Measurements from ENCODE around the gene HACD1. TPM values are rescaled to one million over a fixed set of nuclear protein-coding genes. Genes with fewer than 3 reads are reported as not detected.
"Not testable (repeated sequence)": the region's sequence is repeated elsewhere in the genome, so short reads cannot be mapped to it uniquely, and the experiment has no call there.

The HACD1 gene
- total RNA-seq, 3 donors from 2014 or later, result 2.8 to 33.8 (median 6.3) TPM

DNA sequence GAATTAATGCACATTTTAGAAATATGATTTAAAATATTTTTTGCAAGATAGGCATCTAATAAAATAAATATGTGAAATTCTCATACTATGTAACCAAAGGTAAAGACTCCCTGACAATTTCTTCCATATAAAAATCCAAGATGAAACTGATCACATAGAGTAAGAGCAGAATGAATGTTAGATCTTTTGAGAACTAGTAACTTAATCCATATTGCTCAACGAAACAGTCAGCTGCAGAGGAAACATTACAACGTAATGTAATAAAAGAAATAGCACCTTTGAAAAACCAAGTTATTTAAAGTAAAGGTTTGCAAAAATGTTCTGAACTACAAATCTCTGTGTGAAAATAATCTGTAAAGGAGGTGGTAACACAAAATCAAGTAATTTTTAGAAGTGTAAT, 28.8 kb downstream of the HACD1 start:
- TF ChIP-seq, protein P1, sequence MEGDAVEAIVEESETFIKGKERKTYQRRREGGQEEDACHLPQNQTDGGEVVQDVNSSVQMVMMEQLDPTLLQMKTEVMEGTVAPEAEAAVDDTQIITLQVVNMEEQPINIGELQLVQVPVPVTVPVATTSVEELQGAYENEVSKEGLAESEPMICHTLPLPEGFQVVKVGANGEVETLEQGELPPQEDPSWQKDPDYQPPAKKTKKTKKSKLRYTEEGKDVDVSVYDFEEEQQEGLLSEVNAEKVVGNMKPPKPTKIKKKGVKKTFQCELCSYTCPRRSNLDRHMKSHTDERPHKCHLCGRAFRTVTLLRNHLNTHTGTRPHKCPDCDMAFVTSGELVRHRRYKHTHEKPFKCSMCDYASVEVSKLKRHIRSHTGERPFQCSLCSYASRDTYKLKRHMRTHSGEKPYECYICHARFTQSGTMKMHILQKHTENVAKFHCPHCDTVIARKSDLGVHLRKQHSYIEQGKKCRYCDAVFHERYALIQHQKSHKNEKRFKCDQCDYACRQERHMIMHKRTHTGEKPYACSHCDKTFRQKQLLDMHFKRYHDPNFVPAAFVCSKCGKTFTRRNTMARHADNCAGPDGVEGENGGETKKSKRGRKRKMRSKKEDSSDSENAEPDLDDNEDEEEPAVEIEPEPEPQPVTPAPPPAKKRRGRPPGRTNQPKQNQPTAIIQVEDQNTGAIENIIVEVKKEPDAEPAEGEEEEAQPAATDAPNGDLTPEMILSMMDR (IDR thresholded peaks at IDR 0.05), result no peak
- H3K36me3 ChIP-seq (ENCODE audit: low read depth), result no peaks in the 10 kb centered on the region
- no peaks in the 10 kb centered on the region for H3K9me3 ChIP-seq
- H3K4me1 ChIP-seq (ENCODE audit: low read depth), result no peaks in the 10 kb centered on the region
- intact Hi-C loops (cut with DNase I, micrococcal nuclease), result no loop called here
- ATAC-seq (no peak), DNase-seq (no peak)
- no peak overlapping the region for H3K4me3 ChIP-seq

DNA sequence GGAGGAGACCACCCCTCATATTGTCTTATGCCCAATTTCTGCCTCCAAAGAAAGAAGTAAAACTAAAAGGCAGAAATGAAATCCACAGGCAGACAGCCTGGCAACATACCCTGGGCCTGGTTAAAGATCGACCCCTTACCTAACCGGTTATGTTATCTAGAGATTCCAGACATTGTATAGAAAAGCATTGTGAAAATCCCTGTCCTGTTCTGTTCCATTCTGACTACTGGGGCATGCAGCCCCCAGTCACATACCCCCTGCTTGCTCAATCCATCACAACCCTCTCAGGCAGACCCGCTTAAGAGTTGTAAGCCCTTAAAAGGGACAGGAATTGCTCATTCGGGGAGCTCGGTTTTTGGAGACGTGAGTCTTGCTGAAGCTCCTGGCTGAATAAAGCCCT, 29.9 kb downstream of the HACD1 start:
- H3K36me3 ChIP-seq (ENCODE audit: low read depth); DNase-seq; H3K4me1 ChIP-seq (ENCODE audit: low read depth); H3K9me3 ChIP-seq; ATAC-seq; H3K4me3 ChIP-seq; intact Hi-C loops (cut with DNase I, micrococcal nuclease): not testable (repeated sequence)

DNA sequence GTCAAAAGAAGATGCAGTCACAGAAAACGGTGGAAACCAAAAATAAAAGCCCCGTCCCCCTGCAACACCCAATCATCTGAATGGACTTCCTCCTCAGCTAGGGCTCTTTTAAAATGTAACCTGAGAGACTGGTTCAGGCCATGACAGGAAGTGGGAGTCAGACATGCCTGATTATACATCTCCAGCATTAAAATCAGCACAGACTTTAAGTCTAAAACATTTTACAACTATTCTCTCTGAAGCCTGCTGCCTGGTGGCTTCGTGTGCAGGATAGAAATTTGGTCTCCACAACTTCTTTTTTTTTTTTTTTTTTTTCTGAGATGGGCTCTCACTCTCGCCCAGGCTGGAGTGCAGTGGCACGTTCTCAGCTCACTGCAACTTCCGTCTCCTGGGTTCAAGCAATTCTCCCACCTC, 30.3 kb downstream of the HACD1 start:
- DNase-seq (no peak), ATAC-seq (no peak)
- intact Hi-C loops (cut with DNase I, micrococcal nuclease), result no loop called here
- Histone ChIP-seq H3K9me3 (no peaks in the 10 kb centered on the region), H3K4me3 (no peak overlapping the region), H3K36me3 (ENCODE audit: low read depth) (no peaks in the 10 kb centered on the region), H3K4me1 (ENCODE audit: low read depth) (no peaks in the 10 kb centered on the region)
- TF ChIP-seq, protein P1 (IDR thresholded peaks at IDR 0.05), result no peak

DNA sequence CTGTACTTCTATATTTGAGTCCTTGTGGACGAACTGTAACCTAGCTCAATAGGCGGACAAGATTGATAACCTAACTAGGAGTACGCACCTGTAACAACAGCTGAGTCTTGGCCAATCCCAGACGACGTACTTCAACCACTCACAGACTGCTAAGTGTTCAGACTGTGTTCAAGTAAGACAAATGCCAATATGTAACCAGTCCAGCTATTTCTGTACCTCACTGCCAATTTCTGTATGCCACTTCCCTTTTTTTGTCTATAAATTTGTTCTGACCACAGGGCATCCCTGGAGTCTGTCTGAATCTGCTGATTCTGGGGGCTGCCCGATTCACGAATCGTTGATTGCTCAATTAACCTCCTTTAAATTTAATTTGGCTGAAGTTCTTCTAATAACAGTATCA, 32.2 kb downstream of the HACD1 start:
- intact Hi-C loops (cut with DNase I, micrococcal nuclease), result no loop called here
- no peak overlapping the region for H3K4me3 ChIP-seq
- H3K4me1 ChIP-seq (ENCODE audit: low read depth), result no peaks in the 10 kb centered on the region
- TF ChIP-seq, protein P1 (IDR thresholded peaks at IDR 0.05), result no peak
- no peaks in the 10 kb centered on the region for H3K9me3 ChIP-seq
- DNase-seq (no peak), ATAC-seq (no peak)
- H3K36me3 ChIP-seq (ENCODE audit: low read depth), result no peaks in the 10 kb centered on the region

DNA sequence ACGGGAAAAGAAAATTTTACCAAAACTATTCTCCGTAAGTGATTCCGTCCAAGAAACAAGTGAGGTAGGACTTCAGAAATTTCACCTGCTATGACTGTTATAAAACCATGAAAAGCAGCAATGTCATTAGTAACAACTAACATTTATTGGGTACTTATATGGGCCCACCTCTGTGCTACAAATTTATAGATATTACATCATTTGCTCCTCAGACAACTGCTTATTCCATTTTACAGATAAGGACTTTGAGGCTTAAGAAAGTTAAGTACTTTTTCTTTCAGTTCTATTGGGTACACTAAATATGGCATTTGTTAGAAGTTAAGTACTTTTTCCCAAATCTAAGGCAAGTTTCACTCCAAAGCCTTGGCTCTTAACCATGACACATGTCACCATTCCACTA, 36.3 kb downstream of the HACD1 start:
- Histone ChIP-seq H3K9me3 (no peaks in the 10 kb centered on the region), H3K36me3 (ENCODE audit: low read depth) (no peaks in the 10 kb centered on the region), H3K4me3 (no peak overlapping the region), H3K4me1 (ENCODE audit: low read depth) (no peaks in the 10 kb centered on the region)
- DNase-seq, result no peak
- TF ChIP-seq, protein P1 (IDR thresholded peaks at IDR 0.05), result no peak
- intact Hi-C loops (cut with DNase I, micrococcal nuclease), result no loop called here
- ATAC-seq, result no peak

DNA sequence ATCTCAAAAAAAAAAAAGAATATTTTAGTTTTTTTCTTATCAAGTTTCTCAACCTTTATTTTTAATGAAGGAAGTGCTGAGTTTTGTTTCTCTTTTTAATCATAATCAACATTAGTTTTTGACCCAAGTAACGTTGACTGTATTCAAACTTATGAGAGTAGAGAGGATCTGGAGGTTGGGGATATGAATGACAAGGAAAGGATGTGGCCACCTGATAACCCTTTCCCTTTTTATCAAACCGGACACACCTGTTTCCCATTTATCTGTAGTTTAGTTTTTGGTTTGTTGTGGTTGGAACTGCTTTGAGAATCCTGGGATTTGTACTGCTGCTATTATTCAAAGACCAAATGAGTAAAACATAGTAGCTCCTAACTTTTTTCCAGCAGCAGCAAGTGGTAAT, 38.6 kb downstream of the HACD1 start:
- Histone ChIP-seq H3K36me3 (ENCODE audit: low read depth) (no peaks in the 10 kb centered on the region), H3K4me1 (ENCODE audit: low read depth) (no peaks in the 10 kb centered on the region), H3K9me3 (no peaks in the 10 kb centered on the region), H3K4me3 (no peak overlapping the region)
- no peak for DNase-seq
- intact Hi-C loops (cut with DNase I, micrococcal nuclease), result no loop called here
- TF ChIP-seq, protein P1 (IDR thresholded peaks at IDR 0.05), result no peak
- no peak for ATAC-seq
